GM12878 (cell line): ENCODE data around the gene LRRC37A3.
"Not testable (repeated sequence)": the region's sequence is repeated elsewhere in the genome, so short reads cannot be mapped to it uniquely, and the experiment has no call there.

Experiments
- ATF3 ChIP-seq: IDR thresholded peaks from 2 replicates; pipeline ENCODE4 v1.6.1; 2011; ENCODE audit warnings: low read depth, mild to moderate bottlenecking, low read length, moderate library complexity, borderline replicate concordance; ENCODE audit errors: extremely low read depth
- BHLHE40 ChIP-seq, 2 experiments: fragments of 450-650 bp in 1 of 2; IDR thresholded peaks; 2 replicates each; pipeline ENCODE4 v1.6.1; 2011 to 2017; ENCODE audit warnings: low read depth in 2 of 2, borderline replicate concordance in 1 of 2, improper control_type of control experiment in 1 of 2, low read length in 1 of 2, mild to moderate bottlenecking in 1 of 2
- CEBPB ChIP-seq, 2 experiments: fragments of 150-350 bp in 1 of 2; IDR thresholded peaks; 2 replicates each; pipeline ENCODE4 v1.6.1; 2012 to 2014; ENCODE audit warnings: low read depth in 2 of 2, low read length in 2 of 2, borderline replicate concordance in 1 of 2, inconsistent platforms in 1 of 2
- CHD2 ChIP-seq: IDR thresholded peaks from 2 replicates; pipeline ENCODE4 v1.6.1; 2011; ENCODE audit warnings: low read depth, low read length, improper control_type of control experiment, borderline replicate concordance
- CREB1 ChIP-seq: IDR thresholded peaks from 2 replicates; pipeline ENCODE4 v1.6.1; 2012; ENCODE audit warnings: low read depth, mild to moderate bottlenecking, inconsistent platforms
- CTCF ChIP-seq, 3 experiments: IDR thresholded peaks in 2 of 3; conservative IDR thresholded peaks in 1 of 3; 2 replicates each; pipeline ENCODE4 v1.5.1; 2011; ENCODE audit warnings: low read depth in 3 of 3, low read length in 3 of 3, mild to moderate bottlenecking in 3 of 3, control low read depth in 2 of 3, moderate library complexity in 2 of 3, inconsistent platforms in 1 of 3, mixed read lengths in 1 of 3; ENCODE audit not compliant: control insufficient read depth in 2 of 3, insufficient read depth in 1 of 3; ENCODE audit errors: extremely low read depth in 1 of 3
- EP300 ChIP-seq, 2 experiments: fragments of 150-350 bp in 1 of 2; IDR thresholded peaks; 2 replicates each; pipeline ENCODE4 v1.6.1; 2011 to 2012; ENCODE audit warnings: low read depth in 2 of 2, low read length in 2 of 2, borderline replicate concordance in 1 of 2, improper control_type of control experiment in 1 of 2, inconsistent platforms in 1 of 2; ENCODE audit not compliant: control insufficient read depth in 1 of 2
- FOS ChIP-seq: IDR thresholded peaks from 3 replicates; pipeline ENCODE4 v1.6.1; 2011; ENCODE audit warnings: borderline replicate concordance; ENCODE audit not compliant: insufficient read length; ENCODE audit errors: extremely low read depth
- NFYB ChIP-seq: IDR thresholded peaks from 2 replicates; pipeline ENCODE4 v1.6.1; 2011; ENCODE audit warnings: low read depth, mild to moderate bottlenecking, low read length, improper control_type of control experiment, moderate library complexity; ENCODE audit not compliant: insufficient read depth
- RAD21 ChIP-seq: IDR thresholded peaks from 2 replicates; pipeline ENCODE4 v1.6.1; 2011; ENCODE audit warnings: mild to moderate bottlenecking, low read depth, low read length, moderate library complexity; ENCODE audit not compliant: insufficient read depth
- SREBF2 ChIP-seq: IDR thresholded peaks from 2 replicates; pipeline ENCODE4 v1.6.1; 2012; ENCODE audit warnings: mild to moderate bottlenecking, low read length
- SUPT20H ChIP-seq: IDR thresholded peaks from 2 replicates; pipeline ENCODE4 v1.6.1; 2011; ENCODE audit warnings: low read depth, mild to moderate bottlenecking, low read length, moderate library complexity, borderline replicate concordance; ENCODE audit not compliant: control insufficient read depth
- YY1 ChIP-seq: IDR thresholded peaks from 2 replicates; pipeline ENCODE4 v1.6.1; 2011; ENCODE audit warnings: low read depth, mild to moderate bottlenecking, low read length
- TF ChIP-seq, protein P1 (sequence below): IDR thresholded peaks from 2 replicates; pipeline ENCODE4 v1.6.1; 2012; ENCODE audit warnings: low read depth, low read length, improper control_type of control experiment

GRCh38 chr17:64815833-64816198 is 103.5 kb downstream of the LRRC37A3 start:
- TF ChIP-seq, protein P1, sequence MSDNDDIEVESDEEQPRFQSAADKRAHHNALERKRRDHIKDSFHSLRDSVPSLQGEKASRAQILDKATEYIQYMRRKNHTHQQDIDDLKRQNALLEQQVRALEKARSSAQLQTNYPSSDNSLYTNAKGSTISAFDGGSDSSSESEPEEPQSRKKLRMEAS: not testable (repeated sequence)
- TF ChIP-seq CREB1; CTCF (IDR thresholded peaks at IDR 0.05 in 2 of 3, conservative IDR thresholded peaks at IDR 0.05 in 1 of 3; ENCODE audit: control insufficient read depth in 2 of 3, extremely low read depth in 1 of 3, insufficient read depth in 1 of 3, low read depth in 3 of 3, low read length in 3 of 3); NFYB; RAD21; ATF3; CHD2; SREBF2; SUPT20H; FOS; BHLHE40 (IDR thresholded peaks at IDR 0.05; ENCODE audit: borderline replicate concordance in 1 of 2, low read depth in 2 of 2, low read length in 1 of 2); CEBPB (IDR thresholded peaks at IDR 0.05; ENCODE audit: borderline replicate concordance in 1 of 2, low read depth in 2 of 2, low read length in 2 of 2); YY1; EP300 (IDR thresholded peaks at IDR 0.05; ENCODE audit: borderline replicate concordance in 1 of 2, control insufficient read depth in 1 of 2, low read depth in 2 of 2, low read length in 2 of 2): not testable (repeated sequence)
